WTC11 (cell line): ENCODE results near the gene HSPA6.
"Not testable (repeated sequence)": the region's sequence is repeated elsewhere in the genome, so short reads cannot be mapped to it uniquely, and the experiment has no call there.

Experiments
- SP1 ChIP-seq: sonication (generic); formaldehyde crosslinking; conservative IDR thresholded peaks from 2 replicates; pipeline ENCODE4 v1.8.1; 2022; ENCODE audit warnings: missing genetic modification reagents
- ZNF219 ChIP-seq: sonication (generic); formaldehyde crosslinking; IDR thresholded peaks from 2 replicates; pipeline ENCODE4 v1.8.0; 2023; ENCODE audit warnings: missing genetic modification reagents, mild to moderate bottlenecking, borderline replicate concordance
- TF ChIP-seq, protein P1 (sequence below): fragments of 200-600 bp; IDR thresholded peaks from 2 replicates; pipeline ENCODE4 v1.8.0; 2022; ENCODE audit warnings: antibody characterized with exemption
- TF ChIP-seq, protein P2 (sequence below): sonication (generic); formaldehyde crosslinking; IDR thresholded peaks from 2 replicates; pipeline ENCODE4 v1.8.1; 2022; ENCODE audit warnings: low read depth, missing genetic modification reagents, borderline replicate concordance

DNA sequence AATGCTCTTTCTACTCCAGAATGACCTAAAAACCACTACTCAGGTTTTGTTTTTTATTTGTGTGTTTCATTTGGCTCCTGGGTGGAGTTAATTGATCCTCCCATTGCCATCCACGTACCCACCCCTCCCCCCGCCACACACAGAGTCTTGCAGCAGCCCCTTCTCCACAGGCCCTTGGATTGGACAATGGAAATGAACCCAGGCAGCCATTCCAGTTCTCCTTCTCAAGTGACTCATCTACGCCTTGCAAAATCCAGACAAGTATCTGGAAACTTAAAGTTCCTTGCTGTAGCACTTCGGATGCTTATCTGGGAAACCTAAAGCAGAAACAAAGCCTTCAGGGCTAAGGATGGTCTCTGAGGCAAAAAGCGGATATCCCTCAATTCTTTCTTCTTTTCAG, 26.6 kb downstream of the HSPA6 start:
- TF ChIP-seq, protein P1, sequence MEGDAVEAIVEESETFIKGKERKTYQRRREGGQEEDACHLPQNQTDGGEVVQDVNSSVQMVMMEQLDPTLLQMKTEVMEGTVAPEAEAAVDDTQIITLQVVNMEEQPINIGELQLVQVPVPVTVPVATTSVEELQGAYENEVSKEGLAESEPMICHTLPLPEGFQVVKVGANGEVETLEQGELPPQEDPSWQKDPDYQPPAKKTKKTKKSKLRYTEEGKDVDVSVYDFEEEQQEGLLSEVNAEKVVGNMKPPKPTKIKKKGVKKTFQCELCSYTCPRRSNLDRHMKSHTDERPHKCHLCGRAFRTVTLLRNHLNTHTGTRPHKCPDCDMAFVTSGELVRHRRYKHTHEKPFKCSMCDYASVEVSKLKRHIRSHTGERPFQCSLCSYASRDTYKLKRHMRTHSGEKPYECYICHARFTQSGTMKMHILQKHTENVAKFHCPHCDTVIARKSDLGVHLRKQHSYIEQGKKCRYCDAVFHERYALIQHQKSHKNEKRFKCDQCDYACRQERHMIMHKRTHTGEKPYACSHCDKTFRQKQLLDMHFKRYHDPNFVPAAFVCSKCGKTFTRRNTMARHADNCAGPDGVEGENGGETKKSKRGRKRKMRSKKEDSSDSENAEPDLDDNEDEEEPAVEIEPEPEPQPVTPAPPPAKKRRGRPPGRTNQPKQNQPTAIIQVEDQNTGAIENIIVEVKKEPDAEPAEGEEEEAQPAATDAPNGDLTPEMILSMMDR = not testable (repeated sequence)
- not testable (repeated sequence) for TF ChIP-seq ZNF219, SP1
- TF ChIP-seq, protein P2, sequence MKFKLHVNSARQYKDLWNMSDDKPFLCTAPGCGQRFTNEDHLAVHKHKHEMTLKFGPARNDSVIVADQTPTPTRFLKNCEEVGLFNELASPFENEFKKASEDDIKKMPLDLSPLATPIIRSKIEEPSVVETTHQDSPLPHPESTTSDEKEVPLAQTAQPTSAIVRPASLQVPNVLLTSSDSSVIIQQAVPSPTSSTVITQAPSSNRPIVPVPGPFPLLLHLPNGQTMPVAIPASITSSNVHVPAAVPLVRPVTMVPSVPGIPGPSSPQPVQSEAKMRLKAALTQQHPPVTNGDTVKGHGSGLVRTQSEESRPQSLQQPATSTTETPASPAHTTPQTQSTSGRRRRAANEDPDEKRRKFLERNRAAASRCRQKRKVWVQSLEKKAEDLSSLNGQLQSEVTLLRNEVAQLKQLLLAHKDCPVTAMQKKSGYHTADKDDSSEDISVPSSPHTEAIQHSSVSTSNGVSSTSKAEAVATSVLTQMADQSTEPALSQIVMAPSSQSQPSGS (CRISPR knock-in tag) = not testable (repeated sequence)
